ENCODE data around the gene TPX2. TPM values are rescaled to one million over a fixed set of nuclear protein-coding genes. Genes with fewer than 3 reads are reported as not detected.

TPX2 gene
- total RNA-seq, 2 experiments from 2014 or later = 137 to 179 TPM

DNA sequence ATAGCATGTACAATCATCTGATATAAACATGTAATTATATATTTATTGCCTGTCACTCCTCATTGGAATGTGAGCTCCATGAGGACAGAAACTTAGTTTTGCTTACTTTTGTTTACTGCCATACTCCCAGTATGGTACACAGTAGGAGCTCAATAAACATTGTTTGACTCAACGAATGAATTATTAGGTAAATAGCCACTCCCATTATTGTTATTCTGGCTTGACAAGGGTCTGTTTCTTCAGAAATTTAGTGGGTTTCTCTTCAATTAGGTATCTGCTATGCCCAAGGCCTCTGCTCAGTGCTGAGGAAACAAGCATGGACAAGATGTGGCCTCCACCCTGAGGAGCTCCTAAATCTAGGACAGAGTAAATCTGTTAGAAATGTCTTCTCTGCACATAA lies 22.7 kb upstream of the TPX2 start:
- ChIA-PET POLR2A (interaction anchor here (0.6 kb wide), 1 partner anchor 55 kb away, joined by 3 read pairs; no protein-coding TSS in a partner anchor), CTCF (interaction anchor here (0.7 to 3.0 kb wide), 7 partner anchors 11 to 112 kb away, joined by 3 to 13 read pairs (median 4); no protein-coding TSS in a partner anchor)
- peak overlapping the region; percentile 97 for H3K4me3 Mint-ChIP-seq
- no peaks in the 10 kb centered on the region for H3K27me3 Mint-ChIP-seq
- H3K36me3 Mint-ChIP-seq (ENCODE audit: low read depth) = peaks cover 98% of the 10 kb centered on the region
- H3K4me1 Mint-ChIP-seq = peaks cover 65% of the 10 kb centered on the region
- DNase-seq (no peak), ATAC-seq (no peak)
- peak overlapping the region; percentile 94 for H3K27ac Mint-ChIP-seq
- no peaks in the 10 kb centered on the region for H3K9me3 Mint-ChIP-seq (ENCODE audit: low read depth)
- intact Hi-C loops (cut with DNase I, micrococcal nuclease) = no loop called here

DNA sequence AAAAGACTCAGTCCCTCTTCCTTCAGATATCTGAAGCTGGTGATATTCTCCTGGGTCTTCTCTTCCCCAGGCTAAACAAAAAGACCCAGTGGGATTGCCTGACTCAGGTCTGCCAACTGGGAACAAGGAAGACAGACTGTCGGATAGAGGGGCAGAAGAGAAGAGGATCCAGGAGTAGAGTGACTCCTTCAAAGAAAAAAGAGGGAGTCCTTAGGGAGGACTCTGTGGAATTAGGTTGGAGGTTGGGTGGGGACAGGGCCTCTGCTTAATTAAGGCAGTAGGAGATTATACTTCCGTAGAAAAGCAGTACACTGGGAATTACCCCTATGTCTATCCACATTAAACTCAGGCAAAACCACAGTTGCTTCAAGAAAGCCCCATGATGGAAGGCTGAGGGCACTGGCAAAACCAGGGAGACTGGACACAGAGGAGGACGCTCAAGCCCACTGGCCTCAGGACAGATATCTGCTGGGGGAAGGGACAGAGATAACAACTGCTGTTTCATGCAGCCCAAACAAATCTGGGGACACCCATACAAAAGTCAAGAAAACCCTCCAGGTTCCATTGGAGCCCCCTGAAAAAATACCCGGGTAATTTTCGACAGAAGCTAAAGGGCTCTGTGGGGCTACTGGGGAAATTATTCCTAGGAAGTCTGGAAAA lies 22.1 kb upstream of the TPX2 start:
- H3K9me3 Mint-ChIP-seq (ENCODE audit: low read depth) = no peaks in the 10 kb centered on the region
- H3K4me1 Mint-ChIP-seq = peaks cover 59% of the 10 kb centered on the region
- peak overlapping the region; percentile 97 for H3K4me3 Mint-ChIP-seq
- H3K27ac Mint-ChIP-seq = peak overlapping the region; percentile 94
- POLR2A ChIA-PET = interaction anchor here (0.6 kb wide), 1 partner anchor 56 kb away, joined by 3 read pairs; no protein-coding TSS in a partner anchor
- ATAC-seq = peak; percentile 10
- H3K36me3 Mint-ChIP-seq (ENCODE audit: low read depth) = peaks cover 98% of the 10 kb centered on the region
- CTCF ChIA-PET = interaction anchor here (0.7 to 3.0 kb wide), 13 partner anchors 11 to 147 kb away, joined by 3 to 13 read pairs (median 3); partner anchors contain the start of gene ID1
- intact Hi-C loops (cut with DNase I, micrococcal nuclease) = loop anchor here (1.0 kb wide), 3 partner anchors 18 to 112 kb away; partner anchors contain the start of gene ID1 (in 1 of the 2)
- no peak for DNase-seq
- H3K27me3 Mint-ChIP-seq = no peaks in the 10 kb centered on the region

- POLR2A ChIA-PET = interaction anchor here (1.1 kb wide), 1 partner anchor 112 kb away, joined by 3 read pairs; the partner anchor contains the start of gene ID1
- Mint-ChIP-seq H3K36me3 (ENCODE audit: low read depth) (peaks cover 97% of the 10 kb centered on the region), H3K4me1 (peaks cover 52% of the 10 kb centered on the region), H3K27ac (peak overlapping the region; percentile 94), H3K27me3 (no peaks in the 10 kb centered on the region), H3K4me3 (peak overlapping the region; percentile 97), H3K9me3 (ENCODE audit: low read depth) (no peaks in the 10 kb centered on the region)
- ATAC-seq = peak; percentile 55
- intact Hi-C loops (cut with DNase I, micrococcal nuclease) = loop anchor here (1.0 to 2.0 kb wide), 4 partner anchors 18 to 145 kb away; partner anchors contain the start of gene ID1 (in 1 of the 2)
- CTCF ChIA-PET = interaction anchor here (0.8 to 3.0 kb wide), 13 partner anchors 11 to 158 kb away, joined by 3 to 13 read pairs (median 3); partner anchors contain the start of gene ID1
- DNase-seq = peak; percentile 38
Observed at GRCh38 chr20:31717478-31718201, 21.4 kb upstream of the TPX2 start.

GRCh38 chr20:31718952-31719643 lies 20.0 kb upstream of the TPX2 start:
- Mint-ChIP-seq H3K27me3 (no peaks in the 10 kb centered on the region), H3K4me3 (peak overlapping the region; percentile 97), H3K4me1 (peaks cover 40% of the 10 kb centered on the region), H3K27ac (peak overlapping the region; percentile 90), H3K36me3 (ENCODE audit: low read depth) (peaks cover 84% of the 10 kb centered on the region), H3K9me3 (ENCODE audit: low read depth) (no peaks in the 10 kb centered on the region)
- ATAC-seq (peak; percentile 3), DNase-seq (peak; percentile 52)
- ChIA-PET CTCF (interaction anchor here (0.6 to 2.5 kb wide), 10 partner anchors 11 to 159 kb away, joined by 3 to 14 read pairs (median 4); no protein-coding TSS in a partner anchor), POLR2A (interaction anchor here (0.6 to 1.1 kb wide), 2 partner anchors 114 to 152 kb away, joined by 3 read pairs; partner anchors contain the start of gene ID1)
- intact Hi-C loops (cut with DNase I, micrococcal nuclease) = loop anchor here in 1 of 2 experiments (2.0 kb wide), 1 partner anchor 146 kb away; no protein-coding TSS in a partner anchor

DNA sequence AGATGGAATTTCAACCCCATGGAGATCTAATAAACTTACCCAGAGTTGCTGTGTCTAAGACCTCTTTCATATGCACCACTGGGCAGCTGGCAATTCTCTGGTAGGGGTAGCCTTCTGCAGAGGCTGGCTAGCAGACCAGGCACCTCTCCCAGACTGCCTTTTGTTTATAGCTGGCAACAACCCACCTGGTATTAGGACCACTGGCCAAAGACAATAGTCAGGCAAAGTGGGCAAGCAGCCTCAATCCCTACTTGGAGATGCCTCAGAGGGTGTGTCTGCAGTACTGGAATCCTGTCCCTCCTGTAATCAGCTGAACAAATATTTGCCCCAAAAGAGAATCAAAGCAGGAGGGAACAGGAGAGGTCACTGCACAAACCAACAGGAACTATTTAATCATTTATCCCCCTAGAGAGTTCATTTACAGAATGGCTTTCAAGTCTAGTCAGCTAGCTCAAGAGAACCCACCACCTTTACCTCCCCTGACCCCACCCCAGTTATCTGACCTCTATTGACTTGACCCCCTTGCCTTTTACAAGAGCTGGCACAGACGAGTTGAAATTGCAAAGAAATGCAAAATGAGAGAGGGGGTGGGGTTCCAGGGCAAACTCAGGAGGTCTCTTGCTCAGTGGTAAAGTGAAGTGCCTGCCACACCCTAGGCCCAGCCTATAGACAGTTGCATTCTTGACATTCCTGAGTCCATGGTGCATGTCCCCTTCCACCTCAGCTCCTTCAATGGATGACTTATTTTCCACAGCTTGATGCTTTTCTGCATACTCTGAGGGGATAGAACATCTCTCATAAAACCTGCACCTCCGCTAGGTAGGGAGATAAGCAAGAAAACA lies 19.2 kb upstream of the TPX2 start:
- Mint-ChIP-seq H3K4me1 (peaks cover 34% of the 10 kb centered on the region), H3K36me3 (ENCODE audit: low read depth) (peaks cover 77% of the 10 kb centered on the region), H3K9me3 (ENCODE audit: low read depth) (no peaks in the 10 kb centered on the region), H3K27ac (peak overlapping the region; percentile 90), H3K4me3 (peak overlapping the region; percentile 97), H3K27me3 (no peaks in the 10 kb centered on the region)
- ChIA-PET CTCF (interaction anchor here (0.6 to 2.5 kb wide), 13 partner anchors 12 to 157 kb away, joined by 3 to 14 read pairs (median 4); no protein-coding TSS in a partner anchor), POLR2A (interaction anchor here (0.6 to 0.8 kb wide), 2 partner anchors 27 to 153 kb away, joined by 3 to 4 read pairs; no protein-coding TSS in a partner anchor)
- DNase-seq (no peak), ATAC-seq (no peak)
- intact Hi-C loops (cut with DNase I, micrococcal nuclease) = loop anchor here in 1 of 2 experiments (2.0 to 5.0 kb wide), 3 partner anchors 147 to 637 kb away; partner anchors contain the start of genes ASXL1, PLAGL2 and POFUT1

GRCh38 chr20:31720486-31721407 lies 18.3 kb upstream of the TPX2 start:
- POLR2A ChIA-PET = interaction anchor here (0.6 to 0.8 kb wide), 2 partner anchors 28 to 46 kb away, joined by 3 to 4 read pairs; no protein-coding TSS in a partner anchor
- H3K9me3 Mint-ChIP-seq (ENCODE audit: low read depth) = no peaks in the 10 kb centered on the region
- CTCF ChIA-PET = interaction anchor here (0.9 to 3.6 kb wide), 12 partner anchors 11 to 158 kb away, joined by 3 to 161 read pairs (median 6); no protein-coding TSS in a partner anchor
- intact Hi-C loops (cut with DNase I, micrococcal nuclease) = loop anchor here in 1 of 2 experiments (5.0 kb wide), 2 partner anchors 487 to 637 kb away; partner anchors contain the start of genes ASXL1, PLAGL2 and POFUT1
- peaks cover 25% of the 10 kb centered on the region for H3K4me1 Mint-ChIP-seq
- no peak for ATAC-seq
- H3K27me3 Mint-ChIP-seq = no peaks in the 10 kb centered on the region
- DNase-seq = peak; percentile 53
- peak overlapping the region; percentile 90 for H3K27ac Mint-ChIP-seq
- peak overlapping the region; percentile 97 for H3K4me3 Mint-ChIP-seq
- peaks cover 68% of the 10 kb centered on the region for H3K36me3 Mint-ChIP-seq (ENCODE audit: low read depth)

DNA sequence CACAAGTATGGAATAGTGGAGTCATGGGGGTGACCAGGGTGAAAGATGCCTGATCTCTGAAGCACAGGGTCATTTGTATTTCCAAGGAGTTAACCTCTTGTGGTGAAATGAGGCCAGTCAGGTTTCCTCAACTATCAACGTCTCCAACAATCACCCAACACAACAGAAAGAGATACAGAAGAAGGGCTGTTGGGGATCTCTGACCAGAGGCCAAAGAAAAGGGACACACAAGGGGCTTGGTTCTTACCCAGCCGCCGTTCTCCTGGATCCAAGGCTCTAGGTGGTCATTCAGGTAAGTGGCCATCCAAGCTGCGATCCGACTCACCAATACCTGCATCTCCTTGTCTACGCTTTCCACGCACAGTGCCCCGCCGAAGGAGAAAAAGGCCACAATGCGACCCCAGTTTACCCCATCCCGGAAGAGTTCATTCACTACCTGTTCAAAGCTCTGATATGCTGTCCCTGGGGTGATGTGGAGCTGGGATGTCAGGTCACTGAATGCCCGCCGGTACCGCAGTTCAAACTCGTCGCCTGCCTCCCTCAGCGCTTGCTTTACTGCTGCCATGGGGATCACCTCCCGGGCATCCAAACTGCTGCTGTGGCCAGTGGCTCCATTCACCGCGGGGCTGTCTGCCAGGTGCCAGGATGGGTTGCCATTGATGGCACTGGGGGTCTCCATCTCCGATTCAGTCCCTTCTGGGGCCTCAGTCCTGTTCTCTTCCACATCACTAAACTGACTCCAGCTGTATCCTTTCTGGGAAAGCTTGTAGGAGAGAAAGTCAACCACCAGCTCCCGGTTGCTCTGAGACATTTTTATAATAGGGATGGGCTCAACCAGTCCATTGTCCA lies 17.5 kb upstream of the TPX2 start:
- H3K4me1 Mint-ChIP-seq = peaks cover 16% of the 10 kb centered on the region
- intact Hi-C loops (cut with DNase I, micrococcal nuclease) = loop anchor here (1.0 to 5.0 kb wide), 6 partner anchors 22 to 636 kb away; partner anchors contain the start of genes ASXL1 (in 1 of the 2), PLAGL2 (in 1 of the 2) and POFUT1 (in 1 of the 2)
- CTCF ChIA-PET = interaction anchor here (0.7 to 3.6 kb wide), 10 partner anchors 8 to 305 kb away, joined by 3 to 161 read pairs (median 5); no protein-coding TSS in a partner anchor
- H3K36me3 Mint-ChIP-seq (ENCODE audit: low read depth) = peaks cover 59% of the 10 kb centered on the region
- peak overlapping the region; percentile 90 for H3K27ac Mint-ChIP-seq
- POLR2A ChIA-PET = interaction anchor here (3.0 kb wide), 1 partner anchor 60 kb away, joined by 26 read pairs; no protein-coding TSS in a partner anchor
- DNase-seq = peak; percentile 56
- ATAC-seq = no peak
- H3K27me3 Mint-ChIP-seq = no peaks in the 10 kb centered on the region
- no peaks in the 10 kb centered on the region for H3K9me3 Mint-ChIP-seq (ENCODE audit: low read depth)
- H3K4me3 Mint-ChIP-seq = peak overlapping the region; percentile 97

GRCh38 chr20:31722257-31723068 lies 16.6 kb upstream of the TPX2 start, which contains the start of gene BCL2L1:
BCL2L1 (minus strand) TSS chr20:31722868; CDS start chr20:31722218, 650 bp downstream.
- DNase-seq (peak; percentile 90), ATAC-seq (peak; percentile 40)
- Mint-ChIP-seq H3K27me3 (no peaks in the 10 kb centered on the region), H3K27ac (peak within 1 kb of the TSS; percentile 90), H3K36me3 (ENCODE audit: low read depth) (peaks cover 51% of the 10 kb centered on the region), H3K4me1 (peaks cover 11% of the 10 kb centered on the region), H3K9me3 (ENCODE audit: low read depth) (no peaks in the 10 kb centered on the region), H3K4me3 (peak within 1 kb of the TSS; percentile 97)
- ChIA-PET POLR2A (interaction anchor here (1.0 to 3.0 kb wide), 5 partner anchors 17 to 88 kb away, joined by 4 to 26 read pairs (median 6); partner anchors contain the start of gene TPX2), CTCF (interaction anchor here (0.6 to 3.6 kb wide), 14 partner anchors 8 to 1728 kb away, joined by 3 to 161 read pairs (median 6); partner anchors contain the start of gene ID1)
- intact Hi-C loops (cut with DNase I, micrococcal nuclease) = loop anchor here (1.0 to 5.0 kb wide), 10 partner anchors 17 to 635 kb away; partner anchors contain the start of genes ASXL1 (in 1 of the 2), HM13 (in 1 of the 2), PLAGL2 (in 1 of the 2) and POFUT1 (in 1 of the 2)

Measured in activated CD4-positive, alpha-beta T cell treated with anti-CD3 and anti-CD28 coated beads for 36 hours (primary cell).